ENCODE data around the gene DDX10. TPM values are rescaled to one million over a fixed set of nuclear protein-coding genes. Genes with fewer than 3 reads are reported as not detected.

The DDX10 gene
- total RNA-seq, 2 experiments from 2014 or later = 15.0 to 15.4 TPM

DNA sequence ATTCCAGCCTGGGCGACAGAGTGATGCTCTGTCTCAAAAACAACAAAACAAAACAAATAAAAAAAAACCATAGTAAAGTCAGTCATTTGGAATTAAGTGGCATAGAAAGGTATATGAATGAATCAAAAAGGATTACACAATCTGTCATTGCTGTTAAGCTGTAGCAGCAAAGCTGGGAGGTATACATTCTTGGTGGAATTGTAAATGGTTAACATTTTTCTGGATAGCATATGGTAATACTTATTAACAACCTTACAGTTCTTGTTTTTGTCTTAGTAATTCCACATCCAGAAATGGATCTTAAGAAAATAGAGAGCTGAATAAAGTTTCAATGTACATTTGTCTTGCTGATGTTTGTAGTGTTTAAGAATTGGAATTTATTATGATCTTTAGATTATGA lies 30.0 kb downstream of the DDX10 start:
- H3K9me3 ChIP-seq (ENCODE audit: control insufficient read depth in 1 of 2, insufficient read depth in 1 of 2, low read length in 2 of 2) = no peaks in the 10 kb centered on the region
- H3K36me3 ChIP-seq (ENCODE audit: insufficient read depth, low read length) = peaks cover 48% of the 10 kb centered on the region
- no peaks in the 10 kb centered on the region for H3K4me1 ChIP-seq (ENCODE audit: insufficient read depth, low read length)
- POLR2A ChIA-PET = no interaction called here
- H3K4me3 ChIP-seq (ENCODE audit: low read length) = no peak overlapping the region
- Mint-ChIP-seq H3K4me3 (no peak overlapping the region), H3K9me3 (no peaks in the 10 kb centered on the region), H3K36me3 (ENCODE audit: low read depth) (peaks cover 78% of the 10 kb centered on the region), H3K27me3 (no peaks in the 10 kb centered on the region), H3K27ac (no peak overlapping the region), H3K4me1 (ENCODE audit: low read depth) (no peaks in the 10 kb centered on the region)
- ATAC-seq (ENCODE audit: poor library complexity) (no peak), DNase-seq (no peak)
- TF ChIP-seq, protein P1, sequence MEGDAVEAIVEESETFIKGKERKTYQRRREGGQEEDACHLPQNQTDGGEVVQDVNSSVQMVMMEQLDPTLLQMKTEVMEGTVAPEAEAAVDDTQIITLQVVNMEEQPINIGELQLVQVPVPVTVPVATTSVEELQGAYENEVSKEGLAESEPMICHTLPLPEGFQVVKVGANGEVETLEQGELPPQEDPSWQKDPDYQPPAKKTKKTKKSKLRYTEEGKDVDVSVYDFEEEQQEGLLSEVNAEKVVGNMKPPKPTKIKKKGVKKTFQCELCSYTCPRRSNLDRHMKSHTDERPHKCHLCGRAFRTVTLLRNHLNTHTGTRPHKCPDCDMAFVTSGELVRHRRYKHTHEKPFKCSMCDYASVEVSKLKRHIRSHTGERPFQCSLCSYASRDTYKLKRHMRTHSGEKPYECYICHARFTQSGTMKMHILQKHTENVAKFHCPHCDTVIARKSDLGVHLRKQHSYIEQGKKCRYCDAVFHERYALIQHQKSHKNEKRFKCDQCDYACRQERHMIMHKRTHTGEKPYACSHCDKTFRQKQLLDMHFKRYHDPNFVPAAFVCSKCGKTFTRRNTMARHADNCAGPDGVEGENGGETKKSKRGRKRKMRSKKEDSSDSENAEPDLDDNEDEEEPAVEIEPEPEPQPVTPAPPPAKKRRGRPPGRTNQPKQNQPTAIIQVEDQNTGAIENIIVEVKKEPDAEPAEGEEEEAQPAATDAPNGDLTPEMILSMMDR (IDR thresholded peaks at IDR 0.05) = no peak
- H3K27me3 ChIP-seq (ENCODE audit: control insufficient read depth in 1 of 2, insufficient read depth in 2 of 2, low read length in 2 of 2) = no peaks in the 10 kb centered on the region
- intact Hi-C loops (cut with DNase I, micrococcal nuclease) = loop anchor here (5.0 to 10.0 kb wide), 2 partner anchors 177 to 1000 kb away; no protein-coding TSS in a partner anchor
- CTCF ChIA-PET = no interaction called here
- H3K27ac ChIP-seq (ENCODE audit: low read depth in 1 of 2, low read length in 2 of 2) = no peak overlapping the region

- no peaks in the 10 kb centered on the region for H3K27me3 ChIP-seq (ENCODE audit: control insufficient read depth in 1 of 2, insufficient read depth in 2 of 2, low read length in 2 of 2)
- peaks cover 35% of the 10 kb centered on the region for H3K36me3 ChIP-seq (ENCODE audit: insufficient read depth, low read length)
- DNase-seq = peak in 6 of 14 experiments; percentile 16 to 56 (median 33)
- ChIA-PET POLR2A (no interaction called here), CTCF (no interaction called here)
- Mint-ChIP-seq H3K9me3 (no peaks in the 10 kb centered on the region), H3K27me3 (no peaks in the 10 kb centered on the region), H3K36me3 (ENCODE audit: low read depth) (peaks cover 71% of the 10 kb centered on the region), H3K4me1 (ENCODE audit: low read depth) (no peaks in the 10 kb centered on the region), H3K4me3 (no peak overlapping the region), H3K27ac (no peak overlapping the region)
- no peaks in the 10 kb centered on the region for H3K4me1 ChIP-seq (ENCODE audit: insufficient read depth, low read length)
- intact Hi-C loops (cut with DNase I, micrococcal nuclease) = loop anchor here (2.0 to 10.0 kb wide), 3 partner anchors 174 to 1679 kb away; no protein-coding TSS in a partner anchor
- TF ChIP-seq, protein P1 (IDR thresholded peaks at IDR 0.05) = peak; percentile 46
- peak; percentile 43 for ATAC-seq (ENCODE audit: poor library complexity)
- no peak overlapping the region for H3K27ac ChIP-seq (ENCODE audit: low read depth in 1 of 2, low read length in 2 of 2)
- no peak overlapping the region for H3K4me3 ChIP-seq (ENCODE audit: low read length)
- H3K9me3 ChIP-seq (ENCODE audit: control insufficient read depth in 1 of 2, insufficient read depth in 1 of 2, low read length in 2 of 2) = no peaks in the 10 kb centered on the region
Measured at GRCh38 chr11:108697872-108698473, 33.1 kb downstream of the DDX10 start.

- H3K9me3 ChIP-seq (ENCODE audit: control insufficient read depth in 1 of 2, insufficient read depth in 1 of 2, low read length in 2 of 2) = no peaks in the 10 kb centered on the region
- peaks cover 31% of the 10 kb centered on the region for H3K36me3 ChIP-seq (ENCODE audit: insufficient read depth, low read length)
- DNase-seq (no peak), ATAC-seq (ENCODE audit: poor library complexity) (no peak)
- Mint-ChIP-seq H3K36me3 (ENCODE audit: low read depth) (peaks cover 69% of the 10 kb centered on the region), H3K27me3 (no peaks in the 10 kb centered on the region), H3K4me3 (no peak overlapping the region), H3K4me1 (ENCODE audit: low read depth) (no peaks in the 10 kb centered on the region), H3K27ac (no peak overlapping the region), H3K9me3 (no peaks in the 10 kb centered on the region)
- no peak overlapping the region for H3K4me3 ChIP-seq (ENCODE audit: low read length)
- intact Hi-C loops (cut with DNase I, micrococcal nuclease) = loop anchor here (2.0 to 10.0 kb wide), 3 partner anchors 173 to 1678 kb away; no protein-coding TSS in a partner anchor
- H3K4me1 ChIP-seq (ENCODE audit: insufficient read depth, low read length) = no peaks in the 10 kb centered on the region
- no peaks in the 10 kb centered on the region for H3K27me3 ChIP-seq (ENCODE audit: control insufficient read depth in 1 of 2, insufficient read depth in 2 of 2, low read length in 2 of 2)
- no peak overlapping the region for H3K27ac ChIP-seq (ENCODE audit: low read depth in 1 of 2, low read length in 2 of 2)
- ChIA-PET POLR2A (no interaction called here), CTCF (no interaction called here)
- TF ChIP-seq, protein P1 (IDR thresholded peaks at IDR 0.05) = no peak
Measured at GRCh38 chr11:108698844-108699642, 34.2 kb downstream of the DDX10 start.

Measured in CD4-positive, alpha-beta T cell (primary cell).